Fibroblast of mammary gland (primary cell): ENCODE measurements around the gene FARSB.

Experiments
- DNase-seq: peaks from one replicate; pipeline ENCODE4 v3.0.0-alpha.2; 2010; ENCODE audit warnings: low read depth
- H3K4me3 ChIP-seq: 2 replicates; pipeline ENCODE4 v1.5.1; 2011; ENCODE audit warnings: low read depth, mild to moderate bottlenecking, low read length, moderate library complexity; ENCODE audit not compliant: control insufficient read depth
- TF ChIP-seq, protein P1 (sequence below): conservative IDR thresholded peaks from 2 replicates; pipeline ENCODE4 v1.5.1; 2011; ENCODE audit warnings: low read depth, low read length, inconsistent platforms; ENCODE audit not compliant: control insufficient read depth, insufficient read depth

FARSB gene

GRCh38 chr2:222677981-222678380, 22.1 kb upstream of the FARSB start:
- TF ChIP-seq, protein P1, sequence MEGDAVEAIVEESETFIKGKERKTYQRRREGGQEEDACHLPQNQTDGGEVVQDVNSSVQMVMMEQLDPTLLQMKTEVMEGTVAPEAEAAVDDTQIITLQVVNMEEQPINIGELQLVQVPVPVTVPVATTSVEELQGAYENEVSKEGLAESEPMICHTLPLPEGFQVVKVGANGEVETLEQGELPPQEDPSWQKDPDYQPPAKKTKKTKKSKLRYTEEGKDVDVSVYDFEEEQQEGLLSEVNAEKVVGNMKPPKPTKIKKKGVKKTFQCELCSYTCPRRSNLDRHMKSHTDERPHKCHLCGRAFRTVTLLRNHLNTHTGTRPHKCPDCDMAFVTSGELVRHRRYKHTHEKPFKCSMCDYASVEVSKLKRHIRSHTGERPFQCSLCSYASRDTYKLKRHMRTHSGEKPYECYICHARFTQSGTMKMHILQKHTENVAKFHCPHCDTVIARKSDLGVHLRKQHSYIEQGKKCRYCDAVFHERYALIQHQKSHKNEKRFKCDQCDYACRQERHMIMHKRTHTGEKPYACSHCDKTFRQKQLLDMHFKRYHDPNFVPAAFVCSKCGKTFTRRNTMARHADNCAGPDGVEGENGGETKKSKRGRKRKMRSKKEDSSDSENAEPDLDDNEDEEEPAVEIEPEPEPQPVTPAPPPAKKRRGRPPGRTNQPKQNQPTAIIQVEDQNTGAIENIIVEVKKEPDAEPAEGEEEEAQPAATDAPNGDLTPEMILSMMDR, result peak; percentile 5
- no peak overlapping the region for H3K4me3 ChIP-seq
- no peak for DNase-seq

DNA sequence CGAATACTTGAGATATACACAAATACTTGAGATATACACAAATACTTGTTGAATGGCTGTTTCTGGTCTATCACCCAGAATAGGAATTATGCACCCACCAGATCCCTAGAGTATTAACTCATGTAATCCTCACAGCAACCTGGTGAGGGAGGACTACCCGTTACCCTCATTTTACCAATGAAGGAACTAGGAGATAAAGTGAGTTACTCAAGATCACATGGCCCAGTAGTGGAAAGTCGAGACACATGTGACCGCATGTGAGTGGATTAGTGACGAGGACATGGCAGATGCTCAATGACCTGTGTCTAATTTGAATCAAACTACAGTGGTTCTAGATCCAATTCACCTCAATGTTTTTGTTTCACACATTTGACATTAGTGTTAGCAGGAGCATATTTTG, 18.0 kb upstream of the FARSB start:
- no peak overlapping the region for H3K4me3 ChIP-seq
- TF ChIP-seq, protein P1, result no peak
- DNase-seq, result no peak

GRCh38 chr2:222673273-222673672, 17.4 kb upstream of the FARSB start:
- TF ChIP-seq, protein P1, result no peak
- no peak overlapping the region for H3K4me3 ChIP-seq
- DNase-seq, result no peak

DNA sequence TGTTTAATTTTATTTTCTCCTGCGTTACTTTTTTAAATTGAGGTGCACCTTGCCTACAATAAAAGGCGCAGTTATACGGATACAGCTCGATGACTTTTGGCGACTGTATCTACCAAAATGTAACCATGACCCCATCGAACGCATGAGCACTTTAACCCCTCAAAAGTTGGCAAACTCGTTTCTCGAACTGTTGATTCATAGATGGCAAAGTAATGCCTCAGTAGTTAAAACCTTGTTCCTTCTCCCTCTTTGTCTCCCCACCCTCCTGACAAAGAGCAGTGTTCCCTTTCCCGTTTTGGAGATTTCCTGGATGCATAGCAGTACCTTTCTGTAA, 16.1 kb upstream of the FARSB start:
- TF ChIP-seq, protein P1, result no peak
- no peak for DNase-seq
- peak overlapping the region; percentile 43 for H3K4me3 ChIP-seq

DNA sequence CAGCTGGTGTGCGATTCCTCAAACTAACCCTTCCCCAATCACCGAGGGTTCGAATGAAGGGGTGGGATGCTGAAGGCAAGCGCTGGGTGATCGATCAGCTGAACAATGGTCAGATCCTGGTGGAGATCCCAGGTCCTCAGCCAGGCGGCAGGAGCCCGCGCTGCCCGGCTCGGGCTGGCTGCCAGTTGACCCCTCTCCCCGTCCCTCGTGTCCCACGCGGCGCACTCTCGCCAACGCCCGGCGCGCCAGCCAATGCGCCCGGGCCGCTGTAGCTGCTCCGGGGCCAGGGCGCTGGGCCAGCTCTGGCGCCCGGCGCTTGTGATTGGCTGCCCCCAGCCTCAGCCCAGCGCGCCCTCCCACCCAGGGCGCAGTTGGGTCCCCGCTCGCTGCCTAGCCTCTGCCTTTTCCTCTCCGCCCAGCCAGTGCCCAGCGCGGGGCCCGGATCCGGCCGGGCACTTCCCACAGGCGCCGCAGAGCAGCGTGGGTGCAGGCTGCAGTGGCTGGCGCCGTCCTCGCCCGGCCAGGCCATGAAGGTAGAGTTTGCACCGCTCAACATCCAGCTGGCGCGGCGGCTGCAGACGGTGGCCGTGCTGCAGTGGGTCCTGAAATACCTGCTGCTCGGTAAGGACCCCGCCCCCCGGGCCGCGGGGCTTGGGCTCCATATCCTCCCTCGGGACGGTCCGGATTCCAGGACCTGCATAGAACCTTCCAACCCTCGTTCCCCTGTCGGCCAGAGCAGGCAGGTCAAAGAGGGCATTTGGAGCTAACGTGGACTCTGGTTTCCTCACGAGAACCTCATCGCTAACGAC, 15.6 kb upstream of the FARSB start, which contains the start of gene MOGAT1:
Gene MOGAT1, plus strand, starts transcription at position 400 of the 809 bp plus-strand sequence. Its CDS starts 128 bp downstream, at position 528.
- TF ChIP-seq, protein P1, result peak; percentile 0
- H3K4me3 ChIP-seq, result peak within 1 kb of the TSS; percentile 43
- no peak for DNase-seq

DNA sequence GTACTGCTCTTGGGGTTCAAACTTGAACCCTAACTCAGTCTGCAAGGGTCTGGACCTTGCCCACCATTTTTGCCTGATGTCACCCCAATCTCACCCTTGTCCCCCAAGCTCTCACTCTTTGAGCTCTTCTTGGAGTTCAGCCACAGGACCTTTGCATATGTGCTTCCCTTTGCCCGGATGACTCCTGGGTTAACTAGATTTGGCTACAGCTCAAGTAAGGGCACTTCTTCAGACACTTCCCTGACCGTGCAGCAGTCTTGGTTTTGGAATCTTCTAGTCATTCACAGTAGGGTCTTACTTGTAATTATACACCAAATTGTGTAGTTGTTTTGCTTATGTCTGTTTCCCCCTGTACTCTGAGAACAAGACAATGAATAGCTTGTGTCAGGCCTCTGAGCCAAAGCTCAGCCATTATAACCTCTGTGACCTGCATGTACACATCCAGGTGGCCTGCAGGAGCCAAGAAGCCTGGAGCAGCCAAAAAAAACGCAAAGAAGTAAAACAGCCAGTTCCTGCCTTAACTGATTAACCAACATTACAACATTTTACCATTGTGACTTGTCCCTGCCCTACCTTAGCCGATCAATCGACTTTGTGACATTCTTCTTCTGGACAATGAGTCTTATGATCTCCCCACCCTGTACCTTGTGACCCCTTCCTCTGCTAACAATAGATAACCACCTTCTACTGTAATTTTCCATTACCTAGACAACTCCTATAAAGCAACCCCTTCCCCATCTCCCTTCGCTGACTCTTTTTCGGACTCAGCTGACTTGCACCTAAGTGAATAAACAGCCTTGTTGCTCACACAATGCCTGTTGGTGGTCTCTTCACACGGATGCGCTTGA, 14.5 kb upstream of the FARSB start:
- TF ChIP-seq, protein P1, result no peak
- H3K4me3 ChIP-seq, result no peak overlapping the region
- DNase-seq, result no peak
